Stimulated activated CD4-positive, alpha-beta T cell treated with anti-CD3 and anti-CD28 coated beads, TNF-alpha, amount 100 ng/mL, for 48 hours (primary cell): ENCODE results near the gene CBX7.

Source experiments
- DNase-seq, 3 donors: peaks; one replicate each; pipeline ENCODE4 v3.0.0-alpha.2; 2020; ENCODE audit warnings: low read depth in 3 of 3

Gene CBX7

GRCh38 chr22:39148026-39148726 is 4.3 kb downstream of the CBX7 start:
- no peak for DNase-seq

DNA sequence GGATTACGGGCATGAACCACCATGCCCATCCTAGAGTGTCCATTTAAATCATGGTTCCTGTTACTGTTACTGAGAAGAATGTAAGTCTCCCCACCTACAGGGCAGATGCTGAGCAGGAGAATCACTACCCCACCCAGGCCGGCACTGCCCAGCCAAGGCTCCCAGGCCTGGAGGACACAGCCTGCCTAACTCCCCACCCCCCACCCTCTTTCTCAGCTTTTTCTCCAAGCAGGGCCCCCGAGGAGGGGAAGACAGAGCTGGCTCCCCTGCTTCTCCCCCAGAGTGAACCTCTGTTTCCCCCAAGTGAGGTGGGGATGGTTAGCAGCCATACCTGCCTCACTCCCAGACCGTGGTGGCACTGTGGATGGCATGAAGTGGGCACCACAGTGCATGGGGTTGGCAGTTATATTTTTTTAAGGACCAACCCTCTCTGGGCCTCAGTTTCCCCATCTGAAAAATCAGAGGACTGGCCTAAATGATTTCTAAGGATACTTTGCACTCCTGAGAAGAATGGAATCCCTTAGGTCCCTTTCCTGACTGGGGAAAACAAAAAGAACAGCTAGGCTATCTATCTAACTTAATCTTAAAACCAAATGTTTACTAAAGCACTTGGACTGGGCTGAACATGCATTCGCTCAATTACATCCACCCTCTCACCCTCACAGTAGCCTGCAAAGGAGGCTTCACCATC is 5.0 kb downstream of the CBX7 start:
- no peak for DNase-seq

- DNase-seq, result no peak
Measured at GRCh38 chr22:39146256-39147101, 6.0 kb downstream of the CBX7 start.

GRCh38 chr22:39144101-39144767 is 8.2 kb downstream of the CBX7 start:
- peak in 1 of 3 donors; percentile 38 for DNase-seq

DNA sequence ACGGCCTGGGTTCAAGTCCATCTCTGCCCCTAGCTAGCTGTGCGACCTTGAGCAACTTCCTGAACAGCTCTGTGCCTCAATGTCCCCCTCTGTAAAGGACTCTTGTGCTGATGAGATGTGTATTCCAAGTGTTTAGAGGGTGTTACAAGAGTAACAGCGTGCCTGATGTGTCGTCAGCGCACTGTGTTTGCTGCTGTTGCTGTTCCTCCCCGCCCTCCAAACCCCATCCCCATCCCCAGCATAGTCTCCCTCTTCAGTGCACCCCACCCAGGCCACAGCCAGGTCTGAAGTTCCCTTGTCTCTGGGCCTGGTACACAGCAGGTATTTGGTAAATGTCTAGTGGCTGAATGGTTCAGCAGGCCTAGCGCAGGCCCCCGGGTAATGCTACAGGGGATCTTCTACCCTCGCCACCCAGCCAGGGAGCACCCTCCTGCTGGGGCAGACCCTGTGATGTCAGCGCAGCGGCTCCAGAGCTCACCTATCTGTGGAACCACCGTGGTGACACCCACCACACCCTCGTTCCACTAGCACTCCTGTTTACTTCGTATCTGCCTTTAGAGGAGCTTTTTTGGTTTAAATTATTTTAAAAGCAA is 10.3 kb downstream of the CBX7 start:
- no peak for DNase-seq

GRCh38 chr22:39139933-39140332 is 12.5 kb downstream of the CBX7 start:
- DNase-seq, result no peak

DNA sequence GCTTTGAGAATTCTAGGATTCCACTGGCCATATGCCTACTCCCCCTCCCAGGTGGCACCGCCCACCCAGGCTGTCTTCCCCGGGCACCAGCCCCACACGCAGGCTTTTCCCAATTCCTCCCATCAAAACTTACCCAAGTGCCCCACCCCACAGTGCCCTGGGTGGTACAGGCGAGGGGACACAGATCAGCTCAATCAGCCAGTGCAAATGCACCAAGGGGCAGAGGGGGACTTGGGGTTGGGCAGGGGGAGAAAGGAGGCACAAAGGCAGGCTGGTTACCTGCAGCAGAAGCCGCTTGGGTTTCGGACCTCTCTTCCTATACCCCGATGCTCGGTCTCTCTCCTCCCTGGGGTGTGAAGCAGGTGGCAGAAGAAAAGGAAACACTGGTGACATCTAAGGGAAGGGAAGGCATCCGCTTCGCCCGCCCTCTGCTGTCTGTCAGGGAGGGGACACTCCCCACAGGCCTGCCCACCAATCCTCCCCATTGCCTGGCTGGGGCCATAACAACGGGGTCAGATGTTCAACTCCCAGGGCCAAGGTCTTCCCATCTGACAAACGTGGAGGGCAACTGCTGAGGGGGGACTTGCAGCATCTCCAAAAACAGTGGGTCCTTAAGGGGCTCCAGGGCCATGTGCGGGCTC is 14.0 kb downstream of the CBX7 start:
- DNase-seq, result no peak

- DNase-seq, result no peak
Measured at GRCh38 chr22:39136317-39136716, 16.2 kb downstream of the CBX7 start.

DNA sequence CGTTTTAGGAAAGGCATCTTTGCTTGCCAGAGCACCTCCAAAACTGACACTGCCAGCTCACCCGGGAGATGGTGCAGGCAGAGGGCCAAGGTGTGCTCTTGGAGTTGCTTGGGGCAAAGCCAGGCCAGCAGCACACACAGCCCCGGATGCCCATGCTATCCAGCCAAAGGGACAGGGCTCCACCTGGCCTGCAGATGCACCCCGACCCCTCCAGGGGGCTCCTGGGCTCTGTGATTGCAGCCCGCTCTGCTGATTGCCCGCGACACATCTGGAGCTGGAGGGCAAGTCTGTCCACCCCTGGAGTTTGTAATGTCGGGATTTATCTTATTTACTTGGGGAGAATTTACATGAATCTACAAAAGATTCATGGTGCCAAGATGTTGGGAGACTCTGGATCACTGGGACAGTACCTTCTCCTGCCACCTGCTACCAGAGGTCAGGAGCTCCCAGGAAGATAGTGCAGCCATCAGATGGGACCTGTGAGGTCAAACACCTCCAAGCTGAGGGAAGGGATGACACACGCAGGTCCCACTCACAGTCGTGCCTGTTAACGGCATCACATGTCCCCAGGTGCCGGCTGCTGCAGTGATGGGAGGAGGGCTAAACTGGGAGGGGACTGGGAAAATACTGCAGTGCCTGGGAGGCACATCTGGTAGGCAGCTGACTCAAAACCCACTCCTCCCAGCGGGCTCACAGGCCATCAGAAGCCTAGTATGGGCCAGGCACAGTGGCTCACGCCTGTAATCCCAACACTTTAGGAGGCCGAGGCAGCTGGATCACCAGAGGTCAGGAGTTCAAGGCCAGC is 17.2 kb downstream of the CBX7 start:
- DNase-seq, result no peak

DNA sequence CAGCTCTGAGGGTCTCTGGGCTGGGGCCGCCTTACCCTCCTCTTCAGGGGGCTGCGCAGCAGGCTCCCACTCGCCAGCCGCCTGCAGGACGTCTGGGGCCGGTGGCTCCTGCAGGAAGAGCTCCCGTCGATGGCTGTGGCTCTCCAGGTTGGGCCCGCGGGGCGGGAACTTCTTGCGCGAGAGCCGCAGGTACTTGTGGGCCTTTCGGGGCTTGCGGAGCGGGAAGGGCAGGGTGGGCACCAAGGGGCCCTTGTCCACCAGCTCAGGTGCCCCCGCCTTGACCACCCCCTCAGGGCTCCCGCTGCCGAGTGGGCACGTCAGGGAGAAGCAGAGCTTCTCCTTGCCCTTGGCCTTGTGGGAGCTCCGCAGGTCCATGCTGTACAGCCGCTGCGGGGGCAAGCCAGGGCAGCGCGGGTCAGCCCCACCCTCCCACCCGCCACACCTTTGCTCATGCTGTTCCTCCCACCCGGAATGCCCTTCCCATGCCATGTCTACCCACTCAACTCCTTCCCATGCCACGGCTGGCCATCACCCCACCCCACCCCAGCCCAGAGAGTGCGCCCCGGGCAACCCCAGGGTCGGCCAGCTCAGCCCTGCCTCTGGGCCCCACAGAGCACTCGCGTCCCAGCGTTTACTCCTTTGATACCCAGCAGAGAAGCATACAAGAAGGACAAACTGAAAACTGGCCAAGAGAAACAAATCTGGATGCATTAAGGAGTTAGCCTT is 18.0 kb downstream of the CBX7 start:
- DNase-seq, result no peak

- DNase-seq, result no peak
Measured at GRCh38 chr22:39133871-39134270, 18.6 kb downstream of the CBX7 start.

DNA sequence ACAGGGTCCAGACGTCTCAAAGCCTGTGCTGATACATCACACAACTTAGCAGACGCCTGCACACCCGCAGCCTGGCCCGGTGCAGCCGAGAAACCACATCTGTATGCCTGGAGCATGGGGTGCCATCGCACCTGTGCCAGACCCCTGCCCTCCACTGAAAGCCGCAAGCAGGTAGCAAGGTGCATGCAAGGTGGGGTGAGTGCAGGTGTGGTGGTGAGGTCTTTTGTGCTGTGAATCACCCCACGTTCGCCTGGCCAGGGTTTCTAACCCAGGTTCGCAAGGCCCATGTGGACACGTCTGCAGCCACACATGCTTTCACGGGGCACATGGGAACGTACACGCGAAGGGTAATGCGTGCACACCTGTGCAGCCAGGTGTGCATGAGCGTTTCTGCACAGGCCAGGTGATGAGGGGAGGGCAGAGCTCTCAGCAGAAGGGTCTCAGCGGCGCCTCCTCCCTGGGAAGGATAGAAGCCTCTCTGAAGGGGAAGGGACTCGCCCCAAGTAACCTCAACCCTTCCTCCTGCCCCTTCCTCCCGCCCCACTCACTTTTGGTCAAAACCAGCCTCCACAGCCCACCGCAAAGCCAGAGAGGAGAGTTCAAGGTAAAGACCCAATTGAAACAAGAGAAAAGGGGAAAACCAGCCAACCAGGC is 19.5 kb downstream of the CBX7 start:
- DNase-seq, result no peak

DNA sequence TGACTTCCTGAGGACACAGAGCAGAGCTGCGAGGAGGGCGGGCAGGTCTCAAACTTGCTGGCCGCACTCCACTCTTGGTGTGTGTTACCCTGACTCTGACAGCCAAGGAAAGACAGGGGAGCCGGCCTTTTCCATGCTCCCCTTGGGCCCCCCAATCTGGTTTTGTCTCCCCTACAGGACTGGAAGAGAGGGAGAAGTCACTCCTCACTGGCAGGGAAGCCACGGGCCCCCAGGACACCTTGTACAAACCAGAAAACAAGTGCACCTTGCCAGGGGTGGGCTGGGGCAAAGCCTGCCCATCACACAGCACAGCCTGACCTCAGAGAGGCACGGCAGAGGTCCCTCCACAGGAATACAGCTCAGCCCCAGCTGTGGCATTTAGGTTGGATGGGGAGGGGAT is 20.2 kb downstream of the CBX7 start:
- DNase-seq, result no peak

- no peak for DNase-seq
Measured at GRCh38 chr22:39130892-39131855, 21.3 kb downstream of the CBX7 start.

DNA sequence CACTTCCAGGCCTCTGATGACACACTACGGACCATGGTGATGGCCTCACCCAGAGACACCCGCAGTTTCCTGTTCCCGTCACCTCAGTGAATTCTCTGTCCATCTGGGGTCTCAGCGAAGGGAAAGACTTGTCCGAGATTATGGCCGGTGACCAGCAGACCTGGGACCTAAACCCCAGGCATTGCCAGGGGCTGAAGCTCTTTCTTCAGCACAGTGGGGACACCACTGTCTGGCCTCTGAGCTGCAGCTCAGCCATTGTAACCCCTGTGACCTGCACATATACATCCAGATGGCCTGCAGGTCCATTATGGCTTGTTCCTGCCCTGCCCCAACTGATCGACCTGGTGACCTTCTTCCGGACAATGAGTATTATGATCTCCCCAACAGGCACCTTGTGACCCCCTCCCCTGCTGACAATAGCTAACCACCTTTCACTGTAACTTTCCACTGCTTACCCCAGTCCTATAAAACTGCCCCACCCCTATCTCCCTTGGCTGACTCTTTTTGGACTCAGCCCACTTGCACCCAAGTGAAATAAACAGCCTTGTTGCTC is 22.3 kb downstream of the CBX7 start:
- no peak for DNase-seq

DNA sequence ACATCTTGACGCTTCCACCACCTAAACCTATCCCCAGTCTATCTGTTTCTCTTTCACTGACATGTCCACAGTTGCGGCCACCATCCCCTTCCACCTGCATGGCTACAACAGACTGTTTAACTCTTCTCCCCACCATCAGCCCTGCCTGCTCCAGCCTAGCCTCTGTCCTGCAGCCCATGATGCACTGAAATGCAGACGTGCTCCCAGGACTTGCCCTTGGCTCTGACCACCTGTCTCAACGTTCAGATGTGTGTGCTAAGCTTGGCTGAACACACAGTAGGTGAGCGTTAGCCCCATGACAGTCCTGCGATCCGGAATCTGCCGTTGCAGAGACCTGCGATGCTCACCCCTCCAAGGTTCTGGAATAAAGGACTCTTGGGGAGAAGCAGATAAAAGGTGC is 22.7 kb downstream of the CBX7 start:
- no peak for DNase-seq

DNA sequence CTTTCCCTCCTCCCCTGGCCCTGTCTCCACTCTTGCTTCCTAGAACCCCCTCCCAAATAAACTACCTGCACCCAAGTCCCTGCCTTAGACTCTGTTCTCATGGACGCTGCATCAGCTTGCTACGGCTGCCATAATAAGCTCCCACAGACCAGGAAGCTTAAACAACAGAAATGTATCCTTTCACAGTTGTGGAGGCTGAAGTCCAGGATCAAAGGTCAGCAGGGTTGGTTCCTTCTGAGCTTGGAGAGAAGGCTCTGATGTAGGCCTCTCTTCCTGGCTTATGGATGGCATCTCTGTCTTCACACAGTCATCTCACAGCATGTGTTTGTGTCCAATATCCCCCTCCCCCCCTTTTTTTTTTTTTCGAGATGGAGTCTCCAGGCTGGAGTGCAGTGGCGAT is 23.4 kb downstream of the CBX7 start:
- DNase-seq, result no peak

DNA sequence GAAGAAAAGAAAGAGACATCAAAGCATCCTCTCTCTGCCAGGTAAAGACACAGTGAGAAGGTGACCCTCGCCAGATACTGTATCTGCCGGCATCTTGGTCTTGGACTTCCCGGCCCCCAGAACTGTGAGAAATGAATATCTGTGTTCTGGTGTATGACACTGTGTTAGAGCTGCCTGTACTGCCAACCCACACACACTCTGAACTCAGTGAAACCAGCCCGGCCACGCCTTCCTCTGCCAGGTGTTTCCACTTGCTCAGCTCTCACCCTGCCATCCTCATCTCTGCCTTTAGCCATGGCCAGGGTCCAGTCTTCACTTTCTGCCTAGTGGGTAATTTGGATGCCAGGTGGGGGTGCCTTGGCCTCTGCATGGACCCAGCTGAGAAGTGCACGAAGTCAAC is 24.0 kb downstream of the CBX7 start:
- no peak for DNase-seq
